GM18868 (cell line): ENCODE results near the gene TMEM184B.
"Not testable (repeated sequence)": the region's sequence is repeated elsewhere in the genome, so short reads cannot be mapped to it uniquely, and the experiment has no call there.

Source experiments
- ATAC-seq: cut with Tn5 transposase; IDR thresholded peaks from one replicate; pipeline ENCODE4 v1.9.1; 2021; ENCODE audit warnings: mild to moderate bottlenecking, moderate library complexity; ENCODE audit not compliant: unreplicated experiment

Gene TMEM184B

DNA sequence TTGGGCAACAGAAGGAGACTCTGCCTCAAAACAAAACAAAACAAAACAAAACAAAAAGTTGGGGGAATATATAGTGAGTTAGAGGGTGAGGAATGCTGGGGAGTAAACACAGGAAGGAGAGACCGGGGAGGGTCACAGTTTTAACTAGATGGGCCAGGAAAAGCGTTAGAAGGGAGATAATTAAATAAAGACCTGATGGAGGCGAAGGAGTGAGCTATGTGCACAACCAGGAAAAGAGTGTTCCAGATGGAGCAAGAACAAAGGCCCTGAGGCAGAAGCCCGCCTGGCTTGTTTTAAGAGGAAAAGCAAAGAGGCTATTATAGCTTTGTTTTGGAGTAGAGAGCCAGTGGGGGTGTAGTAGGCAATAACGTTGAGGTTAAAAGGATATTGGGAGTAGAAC, 86.4 kb downstream of the TMEM184B start:
- ATAC-seq, result no peak

- ATAC-seq, result no peak
Observed at GRCh38 chr22:38184788-38185187, 88.0 kb downstream of the TMEM184B start.

DNA sequence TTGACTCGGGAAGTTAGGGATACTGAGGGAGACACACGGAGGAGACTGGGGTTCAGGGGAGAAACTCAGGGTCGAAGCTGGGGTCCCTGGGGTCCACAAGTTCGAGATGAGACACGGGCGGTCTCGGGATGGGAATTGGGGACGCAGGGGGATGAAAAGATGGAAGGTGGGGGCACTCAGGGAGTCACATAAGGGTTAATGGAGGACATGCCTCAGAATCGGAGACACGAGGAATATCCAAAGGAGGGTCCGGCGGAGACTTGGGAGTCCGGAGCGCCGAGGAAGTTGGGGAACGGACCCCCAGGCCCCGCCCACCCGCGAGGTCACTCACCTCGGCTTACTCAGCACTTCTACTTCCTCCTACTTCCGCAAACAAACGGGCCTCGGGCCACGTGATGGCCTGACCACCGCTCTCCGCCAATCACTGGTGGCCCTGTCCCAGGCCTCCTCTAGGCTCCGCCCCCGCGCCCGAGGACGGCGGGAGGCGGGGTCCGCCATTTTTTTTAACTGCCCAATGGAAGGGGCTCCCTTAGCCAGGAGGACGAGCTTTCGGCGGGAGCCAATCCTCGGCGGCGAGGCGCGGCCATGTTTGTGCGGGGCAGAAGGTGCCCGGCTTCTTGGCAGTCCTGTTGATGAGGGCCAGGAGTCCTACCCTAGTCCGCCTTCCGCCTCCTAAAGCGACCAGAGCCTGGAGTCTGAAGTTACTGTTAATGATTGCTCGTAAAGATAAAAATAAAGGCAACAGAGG, 91.2 kb downstream of the TMEM184B start, which contains the start of gene PLA2G6:
PLA2G6 (minus strand) TSS at position 378 of the 748 bp plus-strand sequence. CDS start 12,404 bp downstream, outside the sequence.
- peak; percentile 86 for ATAC-seq

DNA sequence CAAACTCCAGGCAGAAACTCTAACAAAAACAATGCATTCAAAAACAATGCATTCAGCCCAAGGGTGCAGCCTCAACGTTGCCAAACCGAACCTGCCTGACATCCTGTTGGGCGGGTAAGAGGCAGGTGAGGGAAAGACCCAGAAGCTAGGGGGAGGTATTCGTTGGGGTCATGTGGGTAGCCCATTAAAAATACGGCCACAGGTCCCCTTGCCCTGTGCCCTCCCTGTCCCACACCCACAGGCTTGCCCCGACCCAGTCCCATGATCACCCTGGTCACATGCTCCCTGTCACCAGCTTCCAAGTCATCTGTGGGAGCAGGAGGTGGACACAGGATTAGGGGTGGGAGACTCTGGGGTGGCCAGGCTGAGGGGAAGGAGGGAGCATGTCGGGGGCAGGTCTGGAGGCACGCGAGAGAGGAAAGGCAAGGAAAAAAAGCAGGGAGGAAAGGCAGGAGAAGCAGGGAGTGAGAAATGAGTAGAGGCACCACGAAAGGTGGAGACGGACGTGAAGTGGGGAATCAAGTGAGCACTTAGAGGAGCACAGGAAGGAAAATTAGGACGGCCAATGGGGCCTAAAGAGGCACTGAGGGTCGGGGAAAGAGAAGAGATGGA, 91.9 kb downstream of the TMEM184B start:
- ATAC-seq, result no peak

GRCh38 chr22:38178605-38178937, 94.2 kb downstream of the TMEM184B start:
- ATAC-seq, result not testable (repeated sequence)

DNA sequence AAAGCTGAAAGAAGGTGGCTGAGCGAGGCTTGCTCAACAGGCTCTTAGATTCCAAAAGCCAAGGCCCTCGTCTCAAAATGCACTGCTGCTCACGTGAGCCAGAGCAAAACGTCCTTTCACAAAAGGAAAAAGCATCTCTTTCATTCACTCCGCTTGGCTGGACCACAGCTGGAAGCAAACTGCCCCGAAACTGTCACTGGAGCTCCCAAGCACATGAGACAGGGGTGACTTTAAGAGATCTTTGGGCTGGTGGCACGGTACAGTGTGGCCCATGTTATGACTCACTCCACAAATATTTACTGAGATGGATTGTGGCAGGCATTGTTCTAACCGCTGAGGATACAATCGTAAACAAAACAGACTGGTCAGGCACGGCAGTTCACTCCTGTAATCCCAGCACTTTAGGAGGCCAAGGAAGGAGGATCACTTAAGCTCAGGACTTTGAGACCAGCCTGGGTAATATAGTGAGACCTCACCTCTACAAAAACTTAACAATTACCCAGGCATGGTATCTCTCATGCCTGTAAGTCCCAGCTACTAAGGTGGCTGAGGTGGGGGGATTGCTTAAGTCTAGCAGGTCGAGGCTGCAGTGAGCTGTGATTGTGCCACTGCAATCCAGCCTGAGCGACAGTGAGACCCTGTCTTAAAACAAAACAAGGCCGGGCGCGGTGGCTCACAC, 94.7 kb downstream of the TMEM184B start:
- no peak for ATAC-seq

GRCh38 chr22:38177571-38177925, 95.3 kb downstream of the TMEM184B start:
- not testable (repeated sequence) for ATAC-seq

- ATAC-seq, result no peak
Observed at GRCh38 chr22:38177044-38177443, 95.8 kb downstream of the TMEM184B start.

- ATAC-seq, result no peak
Observed at GRCh38 chr22:38176170-38176741, 96.6 kb downstream of the TMEM184B start.

DNA sequence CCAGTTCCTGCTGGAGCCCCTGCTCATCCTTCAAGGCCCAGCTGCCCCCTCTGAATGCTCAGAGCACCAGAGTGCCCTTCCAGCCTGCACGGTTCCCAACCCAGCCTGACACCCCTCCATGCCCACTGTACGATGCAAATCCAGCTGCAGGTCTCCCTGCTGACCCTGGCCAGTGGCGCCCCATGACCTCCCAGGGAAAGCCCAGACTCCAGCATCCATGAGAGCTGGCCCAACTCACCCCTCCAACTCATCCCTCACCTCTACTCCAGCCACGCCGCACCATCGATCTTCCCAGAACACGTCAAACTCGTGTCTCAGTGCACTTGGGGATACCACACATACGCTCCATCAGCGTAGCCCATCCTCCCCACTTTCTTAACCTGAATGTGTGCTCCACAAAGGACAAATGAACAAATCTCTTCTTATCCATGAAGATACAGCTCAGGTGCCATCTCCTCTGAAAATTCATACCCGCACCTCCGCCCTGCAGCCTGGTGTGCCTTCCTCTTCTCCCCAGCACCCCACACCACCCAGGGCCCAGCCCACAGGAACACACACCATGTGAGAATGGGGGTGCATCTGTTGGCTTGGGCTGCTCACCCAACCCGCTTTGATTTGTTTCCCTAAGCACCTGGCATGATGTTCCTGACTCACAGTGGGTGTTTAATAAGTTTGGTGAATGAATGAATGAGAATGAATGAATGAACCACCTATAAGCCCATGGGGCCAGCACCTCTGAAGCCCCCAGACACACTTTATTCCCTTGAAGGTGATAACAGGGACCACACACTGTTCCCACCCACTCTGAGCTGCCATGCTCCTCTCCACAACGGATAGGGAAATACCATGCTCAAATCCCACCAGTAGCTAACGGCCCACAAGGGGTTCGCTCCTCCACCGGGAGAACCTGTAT, 97.3 kb downstream of the TMEM184B start:
- no peak for ATAC-seq

GRCh38 chr22:38174626-38175025, 98.2 kb downstream of the TMEM184B start:
- no peak for ATAC-seq

- no peak for ATAC-seq
Observed at GRCh38 chr22:38173641-38173906, 99.2 kb downstream of the TMEM184B start.

- no peak for ATAC-seq
Observed at GRCh38 chr22:38172832-38173640, 99.8 kb downstream of the TMEM184B start.

DNA sequence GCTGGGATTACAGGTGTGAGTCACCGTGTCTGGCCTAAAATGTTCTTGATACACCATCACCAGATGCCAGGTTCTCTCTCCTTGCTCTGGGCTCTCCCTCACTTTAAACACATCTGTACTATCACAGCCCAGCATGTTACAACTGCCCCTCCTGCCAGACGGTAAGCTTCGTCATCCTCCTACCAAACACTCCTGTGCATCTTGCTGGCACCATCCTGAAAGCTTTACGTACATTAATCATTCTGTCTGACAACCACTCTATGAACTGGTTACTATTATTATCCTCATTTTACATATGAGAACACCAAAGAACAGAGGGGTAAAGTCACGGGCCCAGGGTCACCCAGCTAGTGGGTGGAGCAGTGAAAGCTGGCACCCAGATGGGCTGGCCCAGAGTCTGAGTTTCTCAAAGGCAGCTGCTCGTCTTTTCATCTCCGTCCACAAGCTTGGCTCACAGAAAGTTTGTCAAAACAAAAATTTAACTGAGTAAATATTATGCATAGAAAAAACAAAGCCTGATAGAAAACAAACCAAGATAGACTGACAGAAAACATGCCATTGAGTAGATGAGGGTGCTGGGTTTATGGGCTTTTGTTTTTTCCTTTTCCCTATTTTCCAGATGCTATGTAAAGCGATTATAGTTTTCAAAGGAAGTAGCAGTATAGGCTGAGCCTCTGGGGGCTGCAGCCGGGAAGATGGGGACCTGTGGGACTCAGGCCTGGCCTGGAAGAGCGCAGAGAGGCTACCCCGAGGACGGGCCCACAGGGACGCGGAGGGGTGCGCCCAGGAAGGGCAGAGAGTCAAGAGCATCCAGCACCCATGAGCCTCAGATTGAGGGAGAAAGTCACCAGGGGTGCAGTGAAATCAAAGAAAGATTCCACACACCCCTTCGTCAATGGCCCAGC, 100.6 kb downstream of the TMEM184B start:
- no peak for ATAC-seq

GRCh38 chr22:38170469-38170868, 102.3 kb downstream of the TMEM184B start:
- no peak for ATAC-seq
